Measurements from ENCODE around the gene ANKRD13B.

ANKRD13B gene

DNA sequence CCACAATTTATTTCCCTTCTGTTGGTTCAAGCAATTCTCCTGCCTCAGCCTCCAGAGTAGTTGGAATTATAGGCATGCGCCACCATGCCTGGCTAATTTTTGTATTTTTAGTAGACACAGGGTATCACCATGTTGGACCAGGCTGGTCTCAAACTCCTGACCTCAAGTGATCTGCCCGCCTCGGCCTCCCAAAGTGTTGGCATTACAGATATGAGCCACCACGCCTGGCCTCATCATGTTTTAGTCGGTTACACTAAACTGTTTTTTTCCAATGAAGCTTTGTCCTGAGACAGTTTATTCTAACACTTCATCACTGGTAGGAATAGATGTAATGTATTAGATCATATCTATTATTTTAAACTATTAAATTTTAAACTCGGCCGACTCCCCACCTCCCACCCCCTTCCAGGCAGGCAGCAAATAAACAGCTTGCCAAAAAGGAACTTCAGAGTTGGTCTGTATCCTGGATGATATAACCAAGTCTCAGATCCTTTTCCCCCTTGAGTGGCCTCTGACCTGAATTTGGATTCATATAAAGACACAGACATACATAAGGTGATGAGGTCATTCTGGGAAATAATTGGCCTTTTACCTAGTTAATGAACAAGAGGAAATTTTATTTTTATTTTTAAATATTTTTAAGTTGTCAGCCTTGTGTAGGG lies 48.2 kb downstream of the ANKRD13B start:
- TF ChIP-seq, protein P1, sequence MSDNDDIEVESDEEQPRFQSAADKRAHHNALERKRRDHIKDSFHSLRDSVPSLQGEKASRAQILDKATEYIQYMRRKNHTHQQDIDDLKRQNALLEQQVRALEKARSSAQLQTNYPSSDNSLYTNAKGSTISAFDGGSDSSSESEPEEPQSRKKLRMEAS (IDR thresholded peaks at IDR 0.05), result no peak
- no peak for TF ChIP-seq EP300 (IDR thresholded peaks at IDR 0.05; ENCODE audit: borderline replicate concordance)
- TF ChIP-seq FOXM1 (IDR thresholded peaks at IDR 0.05; ENCODE audit: borderline replicate concordance, low read depth), result no peak
- TF ChIP-seq ZBTB7A (IDR thresholded peaks at IDR 0.05; ENCODE audit: low read depth), result no peak
- TF ChIP-seq, protein P2, sequence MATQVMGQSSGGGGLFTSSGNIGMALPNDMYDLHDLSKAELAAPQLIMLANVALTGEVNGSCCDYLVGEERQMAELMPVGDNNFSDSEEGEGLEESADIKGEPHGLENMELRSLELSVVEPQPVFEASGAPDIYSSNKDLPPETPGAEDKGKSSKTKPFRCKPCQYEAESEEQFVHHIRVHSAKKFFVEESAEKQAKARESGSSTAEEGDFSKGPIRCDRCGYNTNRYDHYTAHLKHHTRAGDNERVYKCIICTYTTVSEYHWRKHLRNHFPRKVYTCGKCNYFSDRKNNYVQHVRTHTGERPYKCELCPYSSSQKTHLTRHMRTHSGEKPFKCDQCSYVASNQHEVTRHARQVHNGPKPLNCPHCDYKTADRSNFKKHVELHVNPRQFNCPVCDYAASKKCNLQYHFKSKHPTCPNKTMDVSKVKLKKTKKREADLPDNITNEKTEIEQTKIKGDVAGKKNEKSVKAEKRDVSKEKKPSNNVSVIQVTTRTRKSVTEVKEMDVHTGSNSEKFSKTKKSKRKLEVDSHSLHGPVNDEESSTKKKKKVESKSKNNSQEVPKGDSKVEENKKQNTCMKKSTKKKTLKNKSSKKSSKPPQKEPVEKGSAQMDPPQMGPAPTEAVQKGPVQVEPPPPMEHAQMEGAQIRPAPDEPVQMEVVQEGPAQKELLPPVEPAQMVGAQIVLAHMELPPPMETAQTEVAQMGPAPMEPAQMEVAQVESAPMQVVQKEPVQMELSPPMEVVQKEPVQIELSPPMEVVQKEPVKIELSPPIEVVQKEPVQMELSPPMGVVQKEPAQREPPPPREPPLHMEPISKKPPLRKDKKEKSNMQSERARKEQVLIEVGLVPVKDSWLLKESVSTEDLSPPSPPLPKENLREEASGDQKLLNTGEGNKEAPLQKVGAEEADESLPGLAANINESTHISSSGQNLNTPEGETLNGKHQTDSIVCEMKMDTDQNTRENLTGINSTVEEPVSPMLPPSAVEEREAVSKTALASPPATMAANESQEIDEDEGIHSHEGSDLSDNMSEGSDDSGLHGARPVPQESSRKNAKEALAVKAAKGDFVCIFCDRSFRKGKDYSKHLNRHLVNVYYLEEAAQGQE (IDR thresholded peaks at IDR 0.05; ENCODE audit: low read depth), result no peak
- no peak for TF ChIP-seq TAF1 (IDR thresholded peaks at IDR 0.05; ENCODE audit: low read depth)
- TF ChIP-seq YY1 (IDR thresholded peaks at IDR 0.05; ENCODE audit: low read depth), result no peak
- no peak for TF ChIP-seq TCF12 (IDR thresholded peaks at IDR 0.05; ENCODE audit: low read depth)
- no peak for TF ChIP-seq CEBPB (IDR thresholded peaks at IDR 0.05)
- no peak for TF ChIP-seq TEAD4 (IDR thresholded peaks at IDR 0.05)
- TF ChIP-seq, protein P3, sequence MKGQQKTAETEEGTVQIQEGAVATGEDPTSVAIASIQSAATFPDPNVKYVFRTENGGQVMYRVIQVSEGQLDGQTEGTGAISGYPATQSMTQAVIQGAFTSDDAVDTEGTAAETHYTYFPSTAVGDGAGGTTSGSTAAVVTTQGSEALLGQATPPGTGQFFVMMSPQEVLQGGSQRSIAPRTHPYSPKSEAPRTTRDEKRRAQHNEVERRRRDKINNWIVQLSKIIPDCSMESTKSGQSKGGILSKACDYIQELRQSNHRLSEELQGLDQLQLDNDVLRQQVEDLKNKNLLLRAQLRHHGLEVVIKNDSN (IDR thresholded peaks at IDR 0.05), result no peak
- no peak for TF ChIP-seq NFIC (IDR thresholded peaks at IDR 0.05)
- no peak for TF ChIP-seq CREB1 (IDR thresholded peaks at IDR 0.05; ENCODE audit: low read depth)

DNA sequence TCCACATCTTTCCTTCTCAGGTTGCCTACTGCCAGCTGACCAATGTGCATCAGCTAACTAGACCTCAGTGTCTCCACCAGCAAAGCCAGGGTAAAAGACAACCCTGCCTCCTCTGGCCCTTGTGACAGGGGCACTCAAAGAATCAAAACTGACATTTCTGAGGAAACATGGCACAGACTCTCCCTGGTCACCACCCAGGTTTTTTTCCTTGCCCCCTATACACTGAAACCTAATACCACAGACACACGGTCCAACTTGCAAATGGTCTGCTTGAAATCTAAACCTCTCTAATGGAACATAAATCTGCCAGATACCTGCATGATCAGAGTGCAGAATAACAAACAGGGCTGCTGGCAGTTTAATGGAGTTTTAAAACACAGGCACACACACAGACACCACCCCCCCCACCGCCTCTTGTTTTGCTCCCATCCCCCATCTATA lies 49.3 kb downstream of the ANKRD13B start:
- peak; percentile 62; the same call in 1 of the 2 replicates for TF ChIP-seq EP300 (IDR thresholded peaks at IDR 0.05; ENCODE audit: borderline replicate concordance)
- TF ChIP-seq RAD21 (IDR thresholded peaks at IDR 0.05; ENCODE audit: low read depth), result no peak
- TF ChIP-seq EGR1 (IDR thresholded peaks at IDR 0.05), result no peak
- no peak for TF ChIP-seq ZBTB7A (IDR thresholded peaks at IDR 0.05; ENCODE audit: low read depth)
- no peak for TF ChIP-seq TAF1 (IDR thresholded peaks at IDR 0.05; ENCODE audit: low read depth)
- TF ChIP-seq NFIC (IDR thresholded peaks at IDR 0.05), result peak; percentile 65
- TF ChIP-seq CEBPB (IDR thresholded peaks at IDR 0.05), result peak; percentile 18; the same call in 1 of the 2 replicates
- TF ChIP-seq FOXM1 (IDR thresholded peaks at IDR 0.05; ENCODE audit: borderline replicate concordance, low read depth), result no peak
- TF ChIP-seq TCF12 (IDR thresholded peaks at IDR 0.05; ENCODE audit: low read depth), result peak; percentile 68
- TF ChIP-seq CREB1 (IDR thresholded peaks at IDR 0.05; ENCODE audit: low read depth), result no peak
- 0 out of 2 replicates have a peak, but pooled peaks have one; percentile 8 for TF ChIP-seq TEAD4 (IDR thresholded peaks at IDR 0.05)
- no peak for TF ChIP-seq YY1 (IDR thresholded peaks at IDR 0.05; ENCODE audit: low read depth)
- TF ChIP-seq, protein P3 (IDR thresholded peaks at IDR 0.05), result peak; percentile 24; the same call in 1 of the 2 replicates
- TF ChIP-seq, protein P1 (IDR thresholded peaks at IDR 0.05), result 0 out of 2 replicates have a peak, but pooled peaks have one; percentile 13
- TF ChIP-seq, protein P2 (IDR thresholded peaks at IDR 0.05; ENCODE audit: low read depth), result no peak

DNA sequence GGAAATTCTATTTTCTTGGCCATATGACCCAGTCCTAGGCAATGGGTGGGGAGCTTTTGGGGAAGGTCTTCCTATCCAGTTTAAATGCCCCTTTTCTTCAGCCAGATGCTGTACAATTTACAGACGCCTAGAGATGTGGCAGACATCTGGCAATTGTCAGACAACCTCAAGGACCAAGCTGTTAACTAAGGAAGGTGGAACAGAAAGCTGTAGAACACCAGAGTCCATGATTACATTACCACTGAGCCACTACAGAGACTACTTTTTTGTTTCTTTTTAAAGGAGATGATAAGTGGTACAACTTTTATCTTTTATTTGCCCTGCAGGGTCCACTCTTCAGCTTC lies 50.9 kb downstream of the ANKRD13B start:
- TF ChIP-seq, protein P1 (IDR thresholded peaks at IDR 0.05), result no peak
- TF ChIP-seq CEBPB (IDR thresholded peaks at IDR 0.05) (no peak), CREB1 (IDR thresholded peaks at IDR 0.05; ENCODE audit: low read depth) (no peak), YY1 (IDR thresholded peaks at IDR 0.05; ENCODE audit: low read depth) (no peak), EGR1 (IDR thresholded peaks at IDR 0.05) (no peak), RAD21 (IDR thresholded peaks at IDR 0.05; ENCODE audit: low read depth) (no peak), EP300 (IDR thresholded peaks at IDR 0.05; ENCODE audit: borderline replicate concordance) (no peak), TAF1 (IDR thresholded peaks at IDR 0.05; ENCODE audit: low read depth) (no peak), ZBTB7A (IDR thresholded peaks at IDR 0.05; ENCODE audit: low read depth) (no peak), TCF12 (IDR thresholded peaks at IDR 0.05; ENCODE audit: low read depth) (no peak), NFIC (IDR thresholded peaks at IDR 0.05) (no peak), TEAD4 (IDR thresholded peaks at IDR 0.05) (no peak), FOXM1 (IDR thresholded peaks at IDR 0.05; ENCODE audit: borderline replicate concordance, low read depth) (no peak)
- TF ChIP-seq, protein P2 (IDR thresholded peaks at IDR 0.05; ENCODE audit: low read depth), result no peak
- TF ChIP-seq, protein P3 (IDR thresholded peaks at IDR 0.05), result no peak

Measured in Ishikawa (cell line).